Mammary epithelial cell (primary cell): ENCODE results near the gene ACSM5.
"Not testable (repeated sequence)": the region's sequence is repeated elsewhere in the genome, so short reads cannot be mapped to it uniquely, and the experiment has no call there.

Source experiments
- EZH2 ChIP-seq: IDR thresholded peaks from 2 replicates; pipeline ENCODE4 v1.6.1; 2012; ENCODE audit warnings: low read length, inconsistent platforms, borderline replicate concordance
- TF ChIP-seq, protein P1 (sequence below), 2 donors: IDR thresholded peaks in 1 of 2; conservative IDR thresholded peaks in 1 of 2; 2 replicates each; pipeline ENCODE4 v1.5.1; 2011 to 2012; ENCODE audit warnings: inconsistent platforms in 2 of 2, low read length in 2 of 2, mild to moderate bottlenecking in 2 of 2, control low read depth in 1 of 2, low read depth in 1 of 2; ENCODE audit not compliant: insufficient read depth in 1 of 2; ENCODE audit errors: extremely low read depth in 1 of 2

DNA sequence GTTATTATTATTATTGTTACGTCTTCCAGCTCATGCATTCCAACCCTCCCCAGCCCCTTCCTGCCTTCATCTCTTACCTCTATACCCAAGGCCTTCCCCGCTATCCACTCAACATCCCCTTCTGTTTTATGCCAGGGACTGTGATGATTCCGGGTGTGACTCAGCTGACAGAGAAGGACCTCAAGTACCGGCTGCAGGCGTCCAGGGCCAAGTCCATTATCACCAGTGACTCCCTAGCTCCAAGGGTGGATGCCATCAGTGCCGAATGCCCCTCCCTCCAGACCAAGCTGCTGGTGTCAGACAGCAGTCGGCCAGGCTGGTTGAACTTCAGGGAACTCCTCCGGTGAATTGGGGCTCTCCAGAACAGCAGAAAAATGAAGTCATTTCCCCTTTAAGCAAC, 9.8 kb downstream of the ACSM5 start:
- not testable (repeated sequence) for TF ChIP-seq EZH2
- TF ChIP-seq, protein P1, sequence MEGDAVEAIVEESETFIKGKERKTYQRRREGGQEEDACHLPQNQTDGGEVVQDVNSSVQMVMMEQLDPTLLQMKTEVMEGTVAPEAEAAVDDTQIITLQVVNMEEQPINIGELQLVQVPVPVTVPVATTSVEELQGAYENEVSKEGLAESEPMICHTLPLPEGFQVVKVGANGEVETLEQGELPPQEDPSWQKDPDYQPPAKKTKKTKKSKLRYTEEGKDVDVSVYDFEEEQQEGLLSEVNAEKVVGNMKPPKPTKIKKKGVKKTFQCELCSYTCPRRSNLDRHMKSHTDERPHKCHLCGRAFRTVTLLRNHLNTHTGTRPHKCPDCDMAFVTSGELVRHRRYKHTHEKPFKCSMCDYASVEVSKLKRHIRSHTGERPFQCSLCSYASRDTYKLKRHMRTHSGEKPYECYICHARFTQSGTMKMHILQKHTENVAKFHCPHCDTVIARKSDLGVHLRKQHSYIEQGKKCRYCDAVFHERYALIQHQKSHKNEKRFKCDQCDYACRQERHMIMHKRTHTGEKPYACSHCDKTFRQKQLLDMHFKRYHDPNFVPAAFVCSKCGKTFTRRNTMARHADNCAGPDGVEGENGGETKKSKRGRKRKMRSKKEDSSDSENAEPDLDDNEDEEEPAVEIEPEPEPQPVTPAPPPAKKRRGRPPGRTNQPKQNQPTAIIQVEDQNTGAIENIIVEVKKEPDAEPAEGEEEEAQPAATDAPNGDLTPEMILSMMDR (conservative IDR thresholded peaks at IDR 0.05 in 1 of 2, IDR thresholded peaks at IDR 0.05 in 1 of 2; ENCODE audit: extremely low read depth in 1 of 2, insufficient read depth in 1 of 2, low read depth in 1 of 2, low read length in 2 of 2), result not testable (repeated sequence)
